ENCODE measurements around the gene ABCB10.

The ABCB10 gene

GRCh38 chr1:229466887-229467286 lies 91.6 kb downstream of the ABCB10 start:
- DNase-seq, result no peak
